Astrocyte of the cerebellum (primary cell): ENCODE measurements around the gene ZNF646.

Source experiments
- DNase-seq: peaks from one replicate; pipeline ENCODE4 v3.0.0-alpha.2; 2011; ENCODE audit warnings: low read depth
- H3K4me3 ChIP-seq: 2 replicates; pipeline ENCODE4 v1.5.1; 2011; ENCODE audit warnings: mild to moderate bottlenecking, low read depth, low read length, moderate library complexity
- in situ Hi-C: cut with HindIII; loops from 2 replicates; pipeline ENCODE4 v1.10.0; 2017; ENCODE audit warnings: low sequenced_read_pairs
- TF ChIP-seq, protein P1 (sequence below): IDR thresholded peaks from 2 replicates; pipeline ENCODE4 v1.5.1; 2012; ENCODE audit warnings: low read length, low read depth, moderate library complexity, mild to moderate bottlenecking; ENCODE audit errors: missing control alignments

ZNF646 gene

DNA sequence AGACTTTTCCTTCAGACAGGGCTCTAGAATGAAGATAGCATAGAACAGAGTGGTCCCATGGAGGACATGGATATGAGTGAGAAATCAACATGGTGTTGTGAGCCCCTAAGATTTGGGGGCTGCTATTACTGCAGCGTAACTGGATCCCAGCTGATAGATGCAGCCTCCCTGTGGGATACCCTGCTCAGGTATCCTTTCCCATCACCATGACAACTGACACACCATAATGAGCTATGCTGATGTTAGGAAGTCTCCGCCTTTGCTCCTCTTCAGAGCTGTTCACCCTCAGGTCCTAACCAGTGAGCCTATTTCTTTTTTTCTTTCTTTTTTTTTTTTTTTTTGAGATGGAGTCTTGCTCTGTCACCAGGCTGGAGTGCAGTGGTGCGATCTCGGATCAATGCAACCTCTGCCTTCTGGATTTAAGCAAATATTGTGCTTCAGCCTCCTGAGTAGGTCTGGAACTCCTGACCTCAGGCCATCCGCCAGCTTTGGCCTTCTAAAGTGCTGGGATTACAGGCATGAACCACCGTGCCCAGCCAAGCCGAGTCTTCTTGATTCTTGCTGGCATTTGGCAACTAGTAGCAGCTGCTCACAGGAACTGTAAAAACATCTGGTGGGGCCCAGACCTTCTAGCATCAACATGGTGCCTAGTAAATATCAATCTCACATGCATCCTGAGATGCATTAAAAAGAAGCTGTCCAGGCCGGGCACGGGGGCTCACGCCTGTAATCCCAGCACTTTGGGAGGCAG is 23.8 kb upstream of the ZNF646 start:
- TF ChIP-seq, protein P1, sequence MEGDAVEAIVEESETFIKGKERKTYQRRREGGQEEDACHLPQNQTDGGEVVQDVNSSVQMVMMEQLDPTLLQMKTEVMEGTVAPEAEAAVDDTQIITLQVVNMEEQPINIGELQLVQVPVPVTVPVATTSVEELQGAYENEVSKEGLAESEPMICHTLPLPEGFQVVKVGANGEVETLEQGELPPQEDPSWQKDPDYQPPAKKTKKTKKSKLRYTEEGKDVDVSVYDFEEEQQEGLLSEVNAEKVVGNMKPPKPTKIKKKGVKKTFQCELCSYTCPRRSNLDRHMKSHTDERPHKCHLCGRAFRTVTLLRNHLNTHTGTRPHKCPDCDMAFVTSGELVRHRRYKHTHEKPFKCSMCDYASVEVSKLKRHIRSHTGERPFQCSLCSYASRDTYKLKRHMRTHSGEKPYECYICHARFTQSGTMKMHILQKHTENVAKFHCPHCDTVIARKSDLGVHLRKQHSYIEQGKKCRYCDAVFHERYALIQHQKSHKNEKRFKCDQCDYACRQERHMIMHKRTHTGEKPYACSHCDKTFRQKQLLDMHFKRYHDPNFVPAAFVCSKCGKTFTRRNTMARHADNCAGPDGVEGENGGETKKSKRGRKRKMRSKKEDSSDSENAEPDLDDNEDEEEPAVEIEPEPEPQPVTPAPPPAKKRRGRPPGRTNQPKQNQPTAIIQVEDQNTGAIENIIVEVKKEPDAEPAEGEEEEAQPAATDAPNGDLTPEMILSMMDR: no peak
- H3K4me3 ChIP-seq: no peak overlapping the region
- DNase-seq: no peak
- in situ Hi-C loops: loop anchor here (25.0 kb wide), 1 partner anchor 113 kb away; the partner anchor contains the start of gene ORAI3

DNA sequence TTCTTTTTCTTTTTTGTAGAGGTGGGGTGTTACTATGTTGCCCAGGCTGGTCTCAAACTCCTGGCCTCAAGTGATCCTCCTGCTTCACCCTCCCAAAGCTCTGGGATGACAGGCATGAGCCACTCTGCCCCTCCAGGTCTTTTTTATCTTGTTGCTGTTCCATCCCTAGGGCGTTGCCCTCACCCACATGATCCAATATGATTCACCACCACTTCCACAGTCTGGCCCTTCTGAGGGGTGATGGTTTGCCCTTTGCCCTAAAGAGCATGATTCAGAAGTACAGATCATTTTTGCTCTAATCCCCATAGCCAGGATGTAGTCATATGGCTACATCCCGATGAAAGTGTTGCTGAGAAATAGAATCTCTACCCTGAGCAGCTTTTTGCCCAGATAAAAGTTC is 22.1 kb upstream of the ZNF646 start:
- in situ Hi-C loops: loop anchor here (25.0 kb wide), 1 partner anchor 115 kb away; the partner anchor contains the start of gene ORAI3
- H3K4me3 ChIP-seq: no peak overlapping the region
- TF ChIP-seq, protein P1: no peak
- DNase-seq: peak; percentile 44

DNA sequence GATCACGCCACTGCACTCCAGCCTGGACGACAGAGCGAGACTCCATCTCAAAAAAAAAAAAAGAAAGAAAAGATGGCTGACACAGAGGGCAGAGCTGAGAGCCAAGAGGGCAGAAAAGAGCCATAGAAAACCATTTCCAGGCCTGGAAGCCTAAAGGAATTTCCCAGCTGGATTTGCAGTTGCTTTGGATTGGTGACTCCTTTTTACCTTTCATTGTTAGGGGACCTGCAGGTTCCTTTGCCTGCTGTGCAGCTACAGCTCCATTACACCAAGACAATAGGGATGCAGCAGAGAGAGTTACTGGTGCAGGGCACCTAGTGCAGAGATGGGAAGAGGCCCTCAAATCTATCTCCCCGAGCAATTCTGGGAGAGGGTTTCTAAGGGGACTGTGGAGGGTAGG is 18.6 kb upstream of the ZNF646 start:
- no peak for DNase-seq
- H3K4me3 ChIP-seq: no peak overlapping the region
- in situ Hi-C loops: loop anchor here (25.0 kb wide), 1 partner anchor 118 kb away; the partner anchor contains the start of gene ORAI3
- TF ChIP-seq, protein P1: no peak

DNA sequence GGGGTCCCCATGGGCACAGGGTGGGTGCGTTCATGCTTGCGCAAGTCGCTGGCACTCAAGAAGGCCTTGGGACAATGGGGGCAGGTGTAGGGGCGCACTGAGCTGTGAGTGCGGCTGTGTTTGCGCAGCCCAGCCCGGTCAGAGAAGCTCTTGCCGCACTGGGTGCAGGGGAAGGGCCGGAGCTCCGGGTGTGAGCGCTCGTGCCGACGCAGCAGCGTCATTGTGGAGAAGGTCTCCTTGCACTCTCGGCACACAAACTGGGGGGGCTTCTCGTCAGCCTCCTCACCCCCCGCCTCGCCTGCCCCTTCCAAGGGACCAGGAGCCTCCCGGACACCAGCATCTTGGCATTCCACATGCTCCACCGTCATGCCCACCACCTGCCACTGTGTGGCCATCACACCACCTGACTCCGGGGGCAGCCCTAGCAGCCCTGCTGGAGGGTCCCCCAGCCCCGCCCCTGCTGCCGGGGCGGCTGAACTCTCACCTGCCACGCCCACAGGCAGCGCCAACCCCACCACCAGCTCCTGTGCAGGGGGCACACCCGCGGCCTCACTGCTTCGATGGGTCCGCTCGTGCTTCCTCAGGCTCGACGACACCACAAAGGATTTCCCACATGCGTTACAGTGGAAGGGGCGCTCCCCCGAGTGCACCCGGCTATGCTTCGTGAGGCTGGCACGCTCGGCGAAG is 13.0 kb upstream of the ZNF646 start:
- no peak for DNase-seq
- H3K4me3 ChIP-seq: no peak overlapping the region
- in situ Hi-C loops: loop anchor here (5.0 to 25.0 kb wide), 2 partner anchors 59 to 124 kb away; partner anchors contain the start of gene ORAI3
- TF ChIP-seq, protein P1: no peak

DNA sequence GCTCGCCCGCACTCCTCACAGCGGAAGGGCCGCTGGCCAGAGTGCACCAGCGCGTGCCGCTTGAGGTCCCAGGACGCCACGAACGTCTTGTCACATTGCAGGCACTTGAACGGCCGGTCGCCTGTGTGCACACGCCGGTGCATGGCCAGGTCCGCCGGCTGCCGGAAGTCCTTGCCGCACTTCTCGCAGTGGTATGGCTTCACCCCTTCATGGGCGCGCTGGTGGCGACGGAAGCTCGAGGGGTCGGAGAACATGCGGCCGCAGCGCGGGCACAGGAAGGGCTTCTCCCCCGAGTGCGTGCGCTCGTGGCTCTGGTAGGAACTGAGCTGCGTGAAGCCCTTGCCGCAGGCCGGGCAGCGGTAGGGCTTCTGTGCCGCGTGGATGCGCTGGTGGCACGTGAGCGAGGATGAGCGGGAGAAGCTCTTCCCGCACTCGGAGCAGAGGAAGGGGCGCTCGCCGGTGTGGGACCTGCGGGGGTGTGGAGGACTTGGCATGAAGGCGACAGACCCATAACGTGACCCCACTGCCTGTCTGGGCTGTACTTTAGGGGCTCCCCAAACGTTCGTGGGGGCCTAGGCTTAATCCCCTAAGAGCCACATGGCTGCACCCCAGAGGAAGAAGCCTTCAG is 12.3 kb upstream of the ZNF646 start:
- TF ChIP-seq, protein P1: no peak
- no peak overlapping the region for H3K4me3 ChIP-seq
- in situ Hi-C loops: loop anchor here (5.0 to 25.0 kb wide), 2 partner anchors 60 to 125 kb away; partner anchors contain the start of gene ORAI3
- DNase-seq: no peak

DNA sequence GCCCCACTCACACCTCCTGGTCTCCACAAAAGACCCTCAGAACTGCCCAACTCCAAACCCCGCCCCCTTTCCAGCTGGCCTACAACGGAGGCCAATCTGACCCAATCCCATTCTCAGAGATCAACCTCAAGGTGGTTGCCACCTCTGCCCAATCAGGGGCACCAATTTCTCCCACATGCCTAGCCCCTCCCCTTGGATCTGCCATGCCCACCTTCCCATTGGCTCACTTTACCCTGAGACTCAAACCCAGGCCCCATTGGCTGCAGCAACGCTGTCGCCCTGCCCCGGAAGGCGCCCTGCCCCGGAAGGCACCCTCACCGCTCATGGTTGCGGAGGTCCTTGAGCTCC is 10.8 kb upstream of the ZNF646 start:
- H3K4me3 ChIP-seq: no peak overlapping the region
- no peak for DNase-seq
- in situ Hi-C loops: loop anchor here (5.0 to 25.0 kb wide), 2 partner anchors 61 to 126 kb away; partner anchors contain the start of gene ORAI3

More for the DNA sequence above, 10.8 kb upstream of the ZNF646 start:
- TF ChIP-seq, protein P1: no peak
